Measurements from ENCODE around the gene CAMK2N1. TPM values are rescaled to one million over a fixed set of nuclear protein-coding genes. Genes with fewer than 3 reads are reported as not detected.
"Not testable (repeated sequence)": the region's sequence is repeated elsewhere in the genome, so short reads cannot be mapped to it uniquely, and the experiment has no call there.

Gene CAMK2N1
- total and polyA plus RNA-seq, 2 experiments from 2014 or later, result 38.5 to 45.5 TPM

- Histone ChIP-seq H2AFZ (no peak overlapping the region), H4K20me1 (ENCODE audit: insufficient read depth, poor library complexity, severe bottlenecking) (peaks cover 9% of the 10 kb centered on the region), H3K9me3 (ENCODE audit: low read depth) (no peaks in the 10 kb centered on the region), H3K27ac (no peak overlapping the region), H3K79me2 (peaks cover 4% of the 10 kb centered on the region), H3K4me3 (no peak overlapping the region), H3K36me3 (replicated peaks; ENCODE audit: insufficient read depth, low read depth) (no peaks in the 10 kb centered on the region), H3K4me2 (no peak overlapping the region), H3K4me1 (ENCODE audit: insufficient read depth) (no peaks in the 10 kb centered on the region), H3K27me3 (no peaks in the 10 kb centered on the region), H3K9me2 (replicated peaks; ENCODE audit: insufficient read depth) (no peaks in the 10 kb centered on the region)
- 97% methylated on average over 5 of the region's 5 CpGs for WGBS (ENCODE audit: low lambda C conversion rate, missing lambda C conversion rate)
- TF ChIP-seq EZH2phosphoT487 (IDR thresholded peaks at IDR 0.05; ENCODE audit: low read depth, severe bottlenecking, unreplicated experiment), result no peak
- no peak for DNase-seq (ENCODE audit: low spot score)
These were observed 13.1 kb upstream of the CAMK2N1 start for GRCh38 chr1:20499105-20499504.

GRCh38 chr1:20498116-20498515, 12.1 kb upstream of the CAMK2N1 start:
- Histone ChIP-seq H3K27me3 (no peaks in the 10 kb centered on the region), H3K36me3 (replicated peaks; ENCODE audit: insufficient read depth, low read depth) (no peaks in the 10 kb centered on the region), H3K27ac (no peak overlapping the region), H3K9me2 (replicated peaks; ENCODE audit: insufficient read depth) (no peaks in the 10 kb centered on the region), H3K4me2 (no peak overlapping the region), H3K9me3 (ENCODE audit: low read depth) (no peaks in the 10 kb centered on the region), H4K20me1 (ENCODE audit: insufficient read depth, poor library complexity, severe bottlenecking) (no peaks in the 10 kb centered on the region), H3K4me3 (no peak overlapping the region), H3K79me2 (no peaks in the 10 kb centered on the region), H3K4me1 (ENCODE audit: insufficient read depth) (no peaks in the 10 kb centered on the region), H2AFZ (no peak overlapping the region)
- no peak for TF ChIP-seq EZH2phosphoT487 (IDR thresholded peaks at IDR 0.05; ENCODE audit: low read depth, severe bottlenecking, unreplicated experiment)
- no peak for TF ChIP-seq CTCF (IDR thresholded peaks at IDR 0.05; ENCODE audit: poor library complexity)
- TF ChIP-seq EZH2 (IDR thresholded peaks at IDR 0.05; ENCODE audit: borderline replicate concordance), result no peak
- WGBS (ENCODE audit: low lambda C conversion rate, missing lambda C conversion rate), result 99% methylated on average over 7 of the region's 7 CpGs
- no peak for DNase-seq (ENCODE audit: low spot score)

- Histone ChIP-seq H3K9me3 (ENCODE audit: low read depth) (no peaks in the 10 kb centered on the region), H3K4me1 (ENCODE audit: insufficient read depth) (no peaks in the 10 kb centered on the region), H3K4me3 (no peak overlapping the region), H3K27me3 (no peaks in the 10 kb centered on the region), H2AFZ (no peak overlapping the region), H4K20me1 (ENCODE audit: insufficient read depth, poor library complexity, severe bottlenecking) (no peaks in the 10 kb centered on the region), H3K36me3 (replicated peaks; ENCODE audit: insufficient read depth, low read depth) (no peaks in the 10 kb centered on the region), H3K9me2 (replicated peaks; ENCODE audit: insufficient read depth) (no peaks in the 10 kb centered on the region), H3K79me2 (no peaks in the 10 kb centered on the region), H3K4me2 (no peak overlapping the region), H3K27ac (no peak overlapping the region)
- no peak for DNase-seq (ENCODE audit: low spot score)
- 82% methylated on average over 6 of the region's 6 CpGs for WGBS (ENCODE audit: low lambda C conversion rate, missing lambda C conversion rate)
- TF ChIP-seq EZH2 (IDR thresholded peaks at IDR 0.05; ENCODE audit: borderline replicate concordance) (no peak), CTCF (IDR thresholded peaks at IDR 0.05; ENCODE audit: poor library complexity) (no peak), EZH2phosphoT487 (IDR thresholded peaks at IDR 0.05; ENCODE audit: low read depth, severe bottlenecking, unreplicated experiment) (no peak)
These were observed 11.5 kb upstream of the CAMK2N1 start for GRCh38 chr1:20497506-20497905.

DNA sequence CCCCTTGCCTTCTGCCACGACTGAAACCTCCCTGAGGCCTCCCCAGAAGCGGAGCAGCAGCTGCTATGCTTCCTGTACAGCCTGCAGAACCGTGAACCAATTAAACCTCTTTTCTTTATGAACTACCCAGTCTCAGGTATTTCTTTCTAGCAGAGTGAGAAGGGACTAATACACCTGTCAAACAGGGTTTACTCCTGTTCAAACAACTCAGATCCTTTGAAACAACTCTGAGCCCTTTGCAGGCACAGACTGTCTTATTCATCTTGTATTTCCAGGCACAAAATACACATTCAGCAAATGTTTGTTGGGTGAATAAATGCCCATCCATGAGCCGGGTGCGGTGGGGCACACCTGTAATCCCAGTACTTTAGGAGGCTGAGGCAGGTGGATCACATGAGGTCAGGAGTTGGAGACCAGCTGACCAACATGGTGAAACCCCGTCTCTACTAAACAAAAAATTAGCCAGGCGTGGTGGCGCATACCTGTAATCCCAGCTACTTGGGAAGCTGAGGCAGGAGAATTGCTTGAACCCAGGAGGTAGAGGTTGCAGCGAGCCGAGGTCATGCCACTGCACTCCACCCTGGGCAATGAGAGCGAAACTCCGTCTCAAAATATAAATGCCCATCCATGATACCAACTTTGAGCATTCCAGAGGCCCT, 10.8 kb upstream of the CAMK2N1 start:
- DNase-seq (ENCODE audit: low spot score); H3K4me1 ChIP-seq (ENCODE audit: insufficient read depth); H4K20me1 ChIP-seq (ENCODE audit: insufficient read depth, poor library complexity, severe bottlenecking); H3K27ac ChIP-seq; H3K79me2 ChIP-seq; H3K4me2 ChIP-seq; H2AFZ ChIP-seq; H3K9me2 ChIP-seq (replicated peaks; ENCODE audit: insufficient read depth); H3K27me3 ChIP-seq; H3K36me3 ChIP-seq (replicated peaks; ENCODE audit: insufficient read depth, low read depth); H3K4me3 ChIP-seq; H3K9me3 ChIP-seq (ENCODE audit: low read depth): not testable (repeated sequence)
- WGBS (ENCODE audit: low lambda C conversion rate, missing lambda C conversion rate), result 93% methylated on average over 12 of the region's 12 CpGs
